ENCODE data around the gene IFRD1.
"Not testable (repeated sequence)": the region's sequence is repeated elsewhere in the genome, so short reads cannot be mapped to it uniquely, and the experiment has no call there.

Gene IFRD1

GRCh38 chr7:112444505-112444904 is 5.8 kb upstream of the IFRD1 start:
- no peak for DNase-seq

GRCh38 chr7:112446431-112446830 is 3.8 kb upstream of the IFRD1 start:
- no peak for DNase-seq

- no peak for DNase-seq
Observed at GRCh38 chr7:112447406-112447805, 2.9 kb upstream of the IFRD1 start.

DNA sequence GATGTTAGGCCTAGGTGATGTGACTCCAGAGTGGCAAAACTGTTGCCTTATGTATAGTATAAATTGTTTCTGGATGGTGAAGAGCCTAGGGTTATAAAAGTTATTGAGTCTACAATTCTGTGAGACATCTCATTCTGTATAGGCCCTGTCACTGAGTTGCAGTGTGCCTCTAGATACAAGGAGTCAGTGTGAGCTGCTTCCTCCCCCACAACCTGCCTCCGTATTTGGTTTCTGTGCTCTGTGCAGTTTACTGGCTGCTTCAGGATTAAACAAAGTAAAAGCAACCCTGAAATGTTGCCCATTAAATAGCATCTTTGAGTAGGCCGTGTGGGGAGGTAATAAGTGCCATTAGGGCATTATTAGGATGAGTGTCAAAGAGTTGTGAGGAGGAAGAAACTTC is 1.9 kb upstream of the IFRD1 start:
- DNase-seq = no peak

GRCh38 chr7:112448891-112449290 is 1.4 kb upstream of the IFRD1 start:
- DNase-seq = no peak

GRCh38 chr7:112449353-112449752 is 907 bp upstream of the IFRD1 start:
- no peak for DNase-seq

DNA sequence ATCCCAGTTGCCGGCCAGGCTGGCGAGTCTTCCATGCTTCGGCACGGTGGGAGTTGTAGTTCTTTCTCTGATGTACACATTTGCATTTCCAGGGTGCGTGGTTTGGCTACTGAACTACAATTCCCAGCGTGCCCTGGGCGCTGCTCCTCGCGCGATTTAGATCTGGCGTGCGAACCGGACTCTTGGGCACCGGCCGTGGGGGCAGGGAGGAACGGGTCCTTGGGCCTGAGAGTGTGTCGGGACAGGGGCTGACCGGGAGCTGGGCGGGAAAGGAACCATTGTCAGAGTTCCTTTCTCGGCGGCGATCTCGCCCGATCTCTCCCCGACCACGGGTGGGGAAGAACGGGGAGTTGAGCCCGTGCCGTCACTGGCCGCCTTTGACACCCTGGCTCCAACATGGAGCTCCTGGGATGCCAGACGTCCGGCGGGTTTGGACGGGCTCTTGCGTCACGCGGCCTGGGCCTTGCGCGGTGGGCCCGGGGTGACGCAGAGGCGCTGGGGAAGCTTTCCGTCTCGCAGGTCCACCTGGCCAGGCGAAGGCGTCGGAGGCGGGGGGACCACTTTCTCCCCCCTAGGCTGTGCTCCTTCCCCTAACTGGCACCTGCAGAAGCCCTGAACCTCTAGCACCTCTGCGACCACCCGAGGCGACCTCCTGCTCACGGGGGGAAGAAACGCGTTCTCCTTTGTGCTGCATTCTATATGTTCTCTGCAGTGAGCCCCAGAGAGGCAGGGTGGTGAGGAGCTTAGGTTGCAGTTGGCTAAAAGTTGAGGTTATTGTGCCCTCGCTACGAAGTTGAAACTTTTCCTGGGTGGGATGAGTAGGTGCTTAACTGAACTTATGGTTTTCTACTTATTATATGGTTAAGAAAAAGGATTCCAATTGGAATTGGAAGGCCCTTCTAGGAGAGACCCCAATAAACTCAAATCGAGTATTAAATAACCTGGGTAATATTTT is 824 bp downstream of the IFRD1 start:
- peak; percentile 91 for DNase-seq

GRCh38 chr7:112452102-112452888 is 2.0 kb downstream of the IFRD1 start:
- DNase-seq = no peak

- DNase-seq = no peak
Observed at GRCh38 chr7:112453505-112454171, 3.4 kb downstream of the IFRD1 start.

GRCh38 chr7:112454191-112454590 is 3.9 kb downstream of the IFRD1 start:
- DNase-seq = not testable (repeated sequence)

GRCh38 chr7:112459645-112460044 is 9.4 kb downstream of the IFRD1 start:
- DNase-seq = no peak

DNA sequence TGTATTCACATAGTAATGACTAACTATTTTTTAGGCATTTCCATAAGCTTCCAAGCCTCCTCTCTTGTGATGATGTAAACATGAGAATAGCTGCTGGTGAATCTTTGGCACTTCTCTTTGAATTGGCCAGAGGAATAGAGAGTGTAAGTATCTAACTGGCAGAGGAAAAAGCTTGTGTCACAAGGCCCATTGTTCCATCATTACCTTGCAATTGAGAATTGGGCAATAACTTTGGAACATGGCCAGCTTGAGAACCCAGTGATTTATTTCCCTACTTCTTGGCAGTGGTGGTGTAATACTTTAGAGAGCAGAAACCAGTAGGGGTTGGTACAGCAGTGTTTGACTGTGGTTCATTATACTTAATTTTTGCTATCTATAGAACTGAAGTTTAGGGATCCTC is 12.0 kb downstream of the IFRD1 start:
- DNase-seq = peak; percentile 21

DNA sequence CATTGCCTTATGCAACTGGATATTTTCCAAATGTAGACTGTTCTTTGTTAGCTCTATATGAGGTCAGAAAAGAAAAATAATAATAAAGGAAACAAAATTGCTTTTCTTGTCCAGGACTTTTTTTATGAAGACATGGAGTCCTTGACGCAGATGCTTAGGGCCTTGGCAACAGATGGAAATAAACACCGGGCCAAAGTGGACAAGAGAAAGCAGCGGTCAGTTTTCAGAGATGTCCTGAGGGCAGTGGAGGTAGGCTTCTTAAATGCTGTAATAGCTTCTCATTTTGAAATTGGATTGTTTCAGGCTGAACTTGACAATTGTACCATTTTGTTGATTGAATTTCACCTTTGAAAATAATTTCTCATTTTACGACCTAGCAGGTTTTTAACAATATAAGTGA is 17.6 kb downstream of the IFRD1 start:
- DNase-seq = no peak

GRCh38 chr7:112470194-112470593 is 19.9 kb downstream of the IFRD1 start:
- no peak for DNase-seq

DNA sequence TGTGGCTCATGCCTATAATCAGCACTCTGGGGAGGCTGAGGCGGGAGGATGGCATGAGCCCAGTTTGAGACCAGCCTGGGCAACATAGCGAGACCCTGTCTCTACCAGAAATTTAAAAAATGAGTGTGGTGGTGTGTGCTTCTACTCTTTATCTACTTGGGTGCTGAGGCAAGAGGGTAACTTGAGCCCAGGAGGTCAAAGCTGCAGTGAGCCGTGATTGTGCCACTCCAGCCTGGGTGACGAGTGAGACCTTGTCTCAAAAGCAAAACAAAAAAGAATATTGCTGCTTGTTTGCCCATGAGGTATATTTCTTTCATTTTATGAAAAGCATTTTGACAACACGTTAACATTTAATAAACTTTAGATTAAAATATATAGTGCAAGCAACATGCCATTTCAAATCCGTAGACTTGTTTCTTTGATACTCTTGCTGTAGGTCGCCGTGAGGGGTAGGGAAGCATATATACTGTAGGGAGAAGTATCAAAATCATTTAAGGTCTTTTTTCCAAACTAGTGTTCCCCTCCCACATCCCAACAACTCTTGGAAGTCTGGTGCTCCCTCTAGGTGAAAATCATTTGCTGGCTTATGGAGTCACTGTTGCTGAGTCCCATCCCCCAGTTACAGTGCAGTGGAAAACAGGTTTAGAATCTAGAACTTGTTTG is 26.3 kb downstream of the IFRD1 start:
- DNase-seq = no peak

DNA sequence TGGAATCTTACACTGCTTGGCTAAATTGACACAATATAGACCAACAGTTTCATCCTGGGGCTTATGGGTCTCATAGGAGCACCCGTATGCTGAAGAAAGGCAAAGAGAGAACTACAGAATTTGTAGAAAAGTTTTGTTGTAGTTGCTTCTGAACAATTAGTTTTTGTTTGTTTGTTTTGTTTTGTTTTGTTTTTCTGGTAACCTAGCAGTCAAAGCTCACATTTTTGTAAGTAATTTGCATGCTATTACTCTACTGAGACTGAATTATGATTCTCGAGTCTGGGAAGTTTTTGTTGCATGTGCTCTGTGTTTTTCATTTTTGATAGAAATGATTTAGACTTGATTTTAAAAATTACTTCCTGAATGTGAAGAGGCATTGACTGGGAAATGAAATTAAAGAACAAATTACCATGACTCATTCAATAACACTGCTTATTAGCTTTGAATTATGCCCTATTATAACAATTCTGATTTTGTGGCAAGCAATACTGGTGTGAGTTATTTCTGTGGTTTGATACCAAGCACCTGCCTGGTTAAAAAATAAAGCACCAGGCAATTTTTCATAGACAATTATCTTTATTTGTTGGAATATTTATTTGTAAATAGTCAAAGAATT is 31.0 kb downstream of the IFRD1 start:
- DNase-seq = no peak

DNA sequence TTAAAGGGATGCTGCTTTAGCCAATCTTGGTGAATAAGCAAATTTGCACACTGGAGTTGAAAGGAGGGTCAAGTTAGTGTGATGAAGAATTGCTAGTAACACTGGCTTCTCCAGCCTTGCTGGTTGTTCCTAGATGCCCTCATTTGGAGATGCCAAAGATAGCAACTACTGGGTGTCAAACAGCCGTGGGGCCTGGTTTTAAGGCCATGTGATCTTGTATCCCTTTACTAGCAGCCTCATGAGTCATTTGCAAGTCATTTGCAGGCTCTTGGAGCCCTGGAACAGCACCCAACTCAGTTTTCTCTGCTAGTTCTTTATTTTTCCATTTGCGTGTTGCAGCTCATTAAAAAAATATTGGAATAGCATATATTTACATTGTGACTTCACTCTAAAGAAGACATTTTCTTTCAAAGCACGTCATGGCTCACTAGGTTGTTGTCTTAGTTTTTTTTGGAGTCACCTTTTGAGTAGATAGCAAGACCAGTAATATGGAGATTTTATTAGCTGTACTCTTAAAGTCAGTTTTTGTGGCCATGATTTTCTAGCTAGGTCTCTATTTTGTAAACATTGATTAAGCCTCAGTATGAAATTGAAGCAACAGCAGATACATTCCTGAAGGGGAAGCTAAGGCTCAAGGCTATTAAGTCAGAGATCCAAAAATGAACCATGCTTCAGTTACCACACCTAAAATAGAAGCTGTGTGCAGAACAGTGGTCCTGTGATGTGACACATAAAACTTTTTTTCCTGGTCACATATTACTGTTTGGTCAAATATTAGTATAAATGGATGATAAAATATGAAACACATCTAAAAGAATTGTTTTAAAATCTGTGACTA is 31.8 kb downstream of the IFRD1 start:
- no peak for DNase-seq

GRCh38 chr7:112484671-112485167 is 34.5 kb downstream of the IFRD1 start:
- DNase-seq = no peak

DNA sequence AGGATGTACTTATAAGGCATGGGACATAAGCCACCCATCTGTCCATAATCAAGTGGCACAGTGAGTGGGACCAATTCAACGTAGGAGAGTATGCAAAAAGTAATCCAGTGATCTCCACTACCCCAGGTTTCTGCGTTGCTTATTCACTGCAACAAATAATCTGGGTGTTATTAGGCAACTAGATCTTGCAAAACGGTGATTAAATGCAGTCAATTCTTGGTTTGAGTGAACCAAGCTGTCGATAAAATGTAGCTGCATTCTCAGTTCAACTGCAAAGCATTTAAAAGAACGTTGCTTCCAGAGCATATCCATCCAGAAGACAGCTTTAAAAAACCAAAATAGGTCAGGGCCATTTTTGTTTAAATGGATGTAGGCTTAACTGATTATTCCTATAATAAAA is 35.5 kb downstream of the IFRD1 start:
- no peak for DNase-seq

DNA sequence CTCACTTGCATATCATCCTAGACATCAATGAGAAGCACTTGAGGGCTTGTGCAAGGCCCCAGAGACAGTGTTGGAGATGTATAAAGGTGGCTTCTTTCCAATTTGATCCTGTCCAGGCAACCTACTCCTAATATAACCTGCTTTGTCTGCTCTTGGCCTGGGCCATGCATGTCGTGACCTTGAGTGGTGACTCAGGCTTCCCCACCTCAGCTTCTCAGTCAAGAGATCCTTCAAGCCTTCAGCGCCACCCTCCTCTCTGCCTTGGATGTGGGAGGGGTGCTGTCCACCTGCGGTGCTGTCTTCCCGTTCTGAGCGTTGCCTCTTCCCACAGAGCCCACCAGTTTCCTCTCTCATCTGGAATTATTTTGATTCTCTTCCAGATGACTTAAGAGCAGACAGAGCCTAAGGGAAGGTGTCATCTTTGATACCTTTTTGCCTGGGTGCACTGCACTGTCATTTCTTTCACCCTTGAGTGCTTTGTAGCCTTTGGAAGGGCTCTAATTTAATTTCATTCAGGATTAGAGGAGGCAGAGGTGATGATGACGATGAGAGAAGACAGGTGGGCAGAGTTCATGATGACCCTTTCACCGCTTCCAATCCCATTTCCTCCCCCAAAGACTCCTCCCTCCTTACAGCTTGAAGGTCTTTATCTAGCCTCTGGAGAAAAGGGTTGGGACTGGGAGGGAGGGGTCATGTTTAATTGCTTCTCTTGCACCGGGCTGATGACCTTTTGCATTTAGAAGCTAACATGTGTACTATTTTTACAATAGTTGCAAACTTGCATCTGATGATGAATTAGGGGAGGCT is 37.4 kb downstream of the IFRD1 start:
- no peak for DNase-seq

GRCh38 chr7:112488264-112488552 is 37.9 kb downstream of the IFRD1 start:
- DNase-seq = no peak
